ENCODE measurements around the gene PDCD10.

PDCD10 gene

DNA sequence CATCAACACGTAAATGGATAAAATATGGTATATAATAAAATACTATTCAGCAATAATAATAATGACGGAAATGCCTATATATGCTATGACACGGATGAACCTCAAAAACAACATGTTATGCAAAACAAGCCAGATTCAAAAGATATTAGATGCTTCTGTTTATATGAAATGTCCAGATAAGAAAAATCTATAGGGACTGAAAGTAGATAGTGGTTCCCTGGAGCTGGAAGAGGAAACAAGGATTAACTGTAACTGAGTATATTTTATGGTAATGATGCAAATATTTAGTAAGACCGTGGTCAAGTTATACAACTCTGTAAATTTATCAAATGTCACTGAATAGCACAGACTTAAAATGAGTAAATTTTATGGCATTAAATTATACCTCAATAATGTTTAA is 55.2 kb downstream of the PDCD10 start:
- Mint-ChIP-seq H3K9me3 (peaks cover 21% of the 10 kb centered on the region), H3K4me1 (ENCODE audit: low read depth) (no peaks in the 10 kb centered on the region), H3K27me3 (ENCODE audit: low read depth) (no peaks in the 10 kb centered on the region), H3K36me3 (ENCODE audit: low read depth) (peaks cover 53% of the 10 kb centered on the region), H3K27ac (no peak overlapping the region), H3K4me3 (no peak overlapping the region)

- Mint-ChIP-seq H3K36me3 (ENCODE audit: low read depth) (peaks cover 55% of the 10 kb centered on the region), H3K4me1 (ENCODE audit: low read depth) (no peaks in the 10 kb centered on the region), H3K9me3 (peaks cover 21% of the 10 kb centered on the region), H3K4me3 (no peak overlapping the region), H3K27ac (no peak overlapping the region), H3K27me3 (ENCODE audit: low read depth) (no peaks in the 10 kb centered on the region)
These were observed 58.8 kb downstream of the PDCD10 start for GRCh38 chr3:167675848-167676247.

- no peaks in the 10 kb centered on the region for H3K27me3 Mint-ChIP-seq (ENCODE audit: low read depth)
- peaks cover 45% of the 10 kb centered on the region for H3K36me3 Mint-ChIP-seq (ENCODE audit: low read depth)
- H3K4me3 Mint-ChIP-seq, result no peak overlapping the region
These were observed 61.5 kb downstream of the PDCD10 start for GRCh38 chr3:167673221-167673620.

GRCh38 chr3:167671878-167672427 is 62.7 kb downstream of the PDCD10 start:
- no peaks in the 10 kb centered on the region for H3K27me3 Mint-ChIP-seq (ENCODE audit: low read depth)
- peaks cover 20% of the 10 kb centered on the region for H3K9me3 Mint-ChIP-seq
- H3K4me3 Mint-ChIP-seq, result no peak overlapping the region
- no peaks in the 10 kb centered on the region for H3K4me1 Mint-ChIP-seq (ENCODE audit: low read depth)
- H3K27ac Mint-ChIP-seq, result no peak overlapping the region
- H3K36me3 Mint-ChIP-seq (ENCODE audit: low read depth), result peaks cover 41% of the 10 kb centered on the region

More at GRCh38 chr3:167673221-167673620, 61.5 kb downstream of the PDCD10 start:
- H3K9me3 Mint-ChIP-seq, result peaks cover 21% of the 10 kb centered on the region
- no peaks in the 10 kb centered on the region for H3K4me1 Mint-ChIP-seq (ENCODE audit: low read depth)
- no peak overlapping the region for H3K27ac Mint-ChIP-seq

DNA sequence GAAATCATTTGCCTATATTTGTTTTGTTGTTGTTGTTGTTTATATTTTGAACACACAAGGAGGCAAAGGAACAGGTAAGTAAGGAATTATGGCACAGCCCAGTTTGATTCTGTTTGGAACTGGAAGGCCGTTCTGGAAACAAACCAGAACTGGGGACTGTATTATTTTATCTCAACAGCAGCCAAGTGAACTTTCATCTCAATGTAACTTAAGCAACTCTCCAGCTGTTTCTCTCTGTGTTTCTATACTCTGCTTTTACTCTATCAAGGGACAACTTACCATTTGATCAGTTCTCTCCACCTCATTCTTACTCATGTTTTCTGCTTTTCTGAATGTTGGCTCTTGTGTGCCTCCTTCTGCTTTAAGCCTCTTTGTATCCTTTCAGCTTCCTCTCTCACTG is 65.0 kb downstream of the PDCD10 start:
- Mint-ChIP-seq H3K36me3 (ENCODE audit: low read depth) (peaks cover 20% of the 10 kb centered on the region), H3K27me3 (ENCODE audit: low read depth) (no peaks in the 10 kb centered on the region), H3K9me3 (no peaks in the 10 kb centered on the region), H3K4me1 (ENCODE audit: low read depth) (no peaks in the 10 kb centered on the region), H3K4me3 (no peak overlapping the region), H3K27ac (no peak overlapping the region)

GRCh38 chr3:167668651-167669050 is 66.0 kb downstream of the PDCD10 start:
- no peak overlapping the region for H3K27ac Mint-ChIP-seq
- no peaks in the 10 kb centered on the region for H3K27me3 Mint-ChIP-seq (ENCODE audit: low read depth)
- peaks cover 12% of the 10 kb centered on the region for H3K36me3 Mint-ChIP-seq (ENCODE audit: low read depth)
- H3K4me3 Mint-ChIP-seq, result no peak overlapping the region
- H3K9me3 Mint-ChIP-seq, result no peaks in the 10 kb centered on the region
- no peaks in the 10 kb centered on the region for H3K4me1 Mint-ChIP-seq (ENCODE audit: low read depth)

GRCh38 chr3:167666563-167666962 is 68.1 kb downstream of the PDCD10 start:
- H3K9me3 Mint-ChIP-seq, result no peaks in the 10 kb centered on the region

DNA sequence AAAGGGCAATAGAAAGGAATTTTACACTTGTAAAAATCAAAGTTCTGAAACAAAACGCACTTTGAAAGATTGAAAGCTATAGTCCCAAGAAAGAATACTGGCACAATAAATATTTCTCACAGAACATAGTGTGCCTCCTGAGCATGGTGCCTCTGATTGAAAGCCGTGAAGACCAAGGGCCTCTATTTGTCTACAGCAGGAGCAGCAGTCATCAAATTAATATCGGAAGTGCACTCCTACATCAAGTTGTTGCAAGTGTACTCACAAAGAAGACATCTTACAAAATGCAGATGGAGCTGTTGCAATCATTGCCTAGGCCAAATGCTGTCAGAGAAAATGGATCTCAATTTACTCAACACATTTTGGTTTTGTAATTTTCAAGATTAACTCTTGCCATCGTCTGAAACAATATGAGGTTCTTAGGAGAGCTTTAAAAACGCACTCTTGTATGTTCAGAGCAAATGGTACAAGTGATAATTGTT is 71.7 kb downstream of the PDCD10 start:
- Mint-ChIP-seq H3K36me3 (ENCODE audit: low read depth) (no peaks in the 10 kb centered on the region), H3K27ac (no peak overlapping the region)

More at GRCh38 chr3:167666563-167666962, 68.1 kb downstream of the PDCD10 start:
- H3K27ac Mint-ChIP-seq, result no peak overlapping the region
- no peaks in the 10 kb centered on the region for H3K27me3 Mint-ChIP-seq (ENCODE audit: low read depth)
- no peak overlapping the region for H3K4me3 Mint-ChIP-seq
- H3K36me3 Mint-ChIP-seq (ENCODE audit: low read depth), result peaks cover 4% of the 10 kb centered on the region
- H3K4me1 Mint-ChIP-seq (ENCODE audit: low read depth), result no peaks in the 10 kb centered on the region

DNA sequence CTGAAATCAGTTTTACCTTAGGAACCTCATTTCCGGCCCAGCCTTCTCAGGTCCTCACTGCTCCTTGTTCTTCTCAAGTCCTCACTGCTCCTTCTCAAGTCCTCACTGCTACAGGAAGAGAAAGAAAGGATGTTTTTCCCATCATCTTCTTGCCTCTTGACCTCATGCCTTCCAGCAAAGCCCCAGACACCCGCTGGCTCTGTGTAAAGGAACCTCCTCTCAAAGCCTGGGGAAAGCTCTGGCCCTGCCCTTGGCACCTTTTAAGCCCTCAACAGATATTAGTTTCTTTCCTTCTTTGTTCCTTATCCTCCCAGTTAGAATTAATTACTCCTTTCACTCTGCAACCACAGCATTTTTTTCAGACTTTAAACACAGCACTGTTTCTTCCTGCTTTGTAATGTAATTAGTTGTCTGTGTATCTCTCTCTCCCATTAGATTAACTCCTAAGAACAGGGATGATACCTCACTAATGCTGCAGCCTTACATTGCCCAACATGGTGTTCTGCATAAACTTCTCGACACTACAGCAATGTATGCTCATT is 76.9 kb downstream of the PDCD10 start:
- H3K27ac Mint-ChIP-seq, result no peak overlapping the region
- H3K36me3 Mint-ChIP-seq (ENCODE audit: low read depth), result no peaks in the 10 kb centered on the region
- H3K4me3 Mint-ChIP-seq, result no peak overlapping the region
- no peaks in the 10 kb centered on the region for H3K9me3 Mint-ChIP-seq
- peaks cover 3% of the 10 kb centered on the region for H3K4me1 Mint-ChIP-seq (ENCODE audit: low read depth)
- no peaks in the 10 kb centered on the region for H3K27me3 Mint-ChIP-seq (ENCODE audit: low read depth)

More for the DNA sequence above, 71.7 kb downstream of the PDCD10 start:
- Mint-ChIP-seq H3K4me1 (ENCODE audit: low read depth) (no peaks in the 10 kb centered on the region), H3K27me3 (ENCODE audit: low read depth) (no peaks in the 10 kb centered on the region), H3K4me3 (no peak overlapping the region), H3K9me3 (no peaks in the 10 kb centered on the region)

GRCh38 chr3:167656821-167657220 is 77.9 kb downstream of the PDCD10 start:
- no peak overlapping the region for H3K27ac Mint-ChIP-seq
- H3K27me3 Mint-ChIP-seq (ENCODE audit: low read depth), result no peaks in the 10 kb centered on the region
- no peak overlapping the region for H3K4me3 Mint-ChIP-seq
- H3K36me3 Mint-ChIP-seq (ENCODE audit: low read depth), result no peaks in the 10 kb centered on the region
- H3K4me1 Mint-ChIP-seq (ENCODE audit: low read depth), result peaks cover 3% of the 10 kb centered on the region
- H3K9me3 Mint-ChIP-seq, result no peaks in the 10 kb centered on the region

DNA sequence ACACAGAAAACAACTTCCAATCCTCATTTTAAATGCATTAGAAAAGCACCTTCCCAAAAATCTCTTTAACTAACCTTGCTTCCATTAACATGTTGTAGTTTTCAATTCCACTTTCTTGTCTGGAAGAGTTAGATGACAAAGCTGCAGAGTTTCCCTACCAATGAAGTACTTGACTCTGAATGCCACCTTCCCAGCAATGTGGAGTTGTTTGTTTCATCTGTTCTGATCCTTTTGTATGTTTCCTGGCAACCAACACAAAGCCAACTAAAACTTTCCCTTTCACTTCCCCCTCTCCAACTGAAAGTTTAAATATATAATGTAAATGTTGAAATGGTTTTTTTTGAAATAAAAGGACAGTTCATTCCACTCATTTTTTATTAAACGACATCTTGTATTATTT is 80.9 kb downstream of the PDCD10 start, which contains the start of gene WDR49:
Gene WDR49, minus strand, starts transcription at position 183 of the 400 bp plus-strand sequence. CDS start 517 bp downstream, outside the sequence.
- Mint-ChIP-seq H3K27ac (no peak within 1 kb of the TSS), H3K9me3 (no peaks in the 10 kb centered on the region), H3K27me3 (ENCODE audit: low read depth) (no peaks in the 10 kb centered on the region), H3K36me3 (ENCODE audit: low read depth) (no peaks in the 10 kb centered on the region), H3K4me3 (no peak within 1 kb of the TSS), H3K4me1 (ENCODE audit: low read depth) (peaks cover 3% of the 10 kb centered on the region)

GRCh38 chr3:167653155-167653554 is 81.5 kb downstream of the PDCD10 start:
- Mint-ChIP-seq H3K27ac (no peak overlapping the region), H3K4me1 (ENCODE audit: low read depth) (peaks cover 3% of the 10 kb centered on the region), H3K27me3 (ENCODE audit: low read depth) (no peaks in the 10 kb centered on the region), H3K36me3 (ENCODE audit: low read depth) (no peaks in the 10 kb centered on the region), H3K9me3 (no peaks in the 10 kb centered on the region), H3K4me3 (no peak overlapping the region)

DNA sequence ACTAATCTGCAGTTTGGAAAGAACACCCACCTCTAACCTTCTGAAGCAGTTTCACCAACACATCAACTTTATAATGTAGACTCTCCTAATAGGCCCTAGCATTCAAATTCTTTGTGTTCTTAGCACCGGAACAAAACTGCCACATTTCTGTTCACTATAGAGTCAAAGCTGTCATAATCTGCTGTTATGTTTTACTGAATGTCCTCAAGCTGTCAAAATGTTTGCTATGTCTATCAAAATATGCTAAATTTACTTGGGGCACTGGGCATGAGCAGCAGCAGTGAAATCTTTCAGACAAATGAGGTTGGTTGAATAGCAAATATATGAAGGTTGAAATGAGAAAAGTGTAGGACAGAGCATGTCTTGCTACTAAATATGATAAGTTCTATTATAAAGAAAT is 82.9 kb downstream of the PDCD10 start:
- H3K27me3 Mint-ChIP-seq (ENCODE audit: low read depth), result no peaks in the 10 kb centered on the region
- no peak overlapping the region for H3K4me3 Mint-ChIP-seq
- no peaks in the 10 kb centered on the region for H3K9me3 Mint-ChIP-seq
- H3K36me3 Mint-ChIP-seq (ENCODE audit: low read depth), result no peaks in the 10 kb centered on the region
- H3K27ac Mint-ChIP-seq, result no peak overlapping the region
- H3K4me1 Mint-ChIP-seq (ENCODE audit: low read depth), result peaks cover 3% of the 10 kb centered on the region

- H3K4me3 Mint-ChIP-seq, result no peak overlapping the region
- H3K36me3 Mint-ChIP-seq (ENCODE audit: low read depth), result no peaks in the 10 kb centered on the region
- H3K4me1 Mint-ChIP-seq (ENCODE audit: low read depth), result peaks cover 3% of the 10 kb centered on the region
- no peak overlapping the region for H3K27ac Mint-ChIP-seq
- no peaks in the 10 kb centered on the region for H3K9me3 Mint-ChIP-seq
- no peaks in the 10 kb centered on the region for H3K27me3 Mint-ChIP-seq (ENCODE audit: low read depth)
These were observed 84.2 kb downstream of the PDCD10 start for GRCh38 chr3:167650459-167650858.

DNA sequence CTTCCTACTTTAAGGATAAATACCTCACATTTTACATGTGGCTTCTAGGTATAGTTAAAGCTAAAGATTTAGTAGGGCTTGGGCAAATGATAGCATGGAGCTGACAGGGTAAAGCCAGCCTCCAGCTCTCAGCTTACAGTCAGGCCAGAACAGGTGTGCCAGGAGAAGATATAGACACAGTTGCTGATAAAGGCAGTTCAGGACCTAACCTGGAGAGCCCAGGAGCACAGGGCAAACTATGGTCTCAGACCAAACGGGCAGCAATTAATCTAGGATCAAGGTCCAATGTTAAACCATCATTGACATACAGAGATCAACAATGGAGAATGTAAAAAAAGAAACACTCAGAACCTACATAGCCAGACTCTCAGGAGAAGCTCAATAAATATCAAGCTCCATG is 84.9 kb downstream of the PDCD10 start:
- Mint-ChIP-seq H3K27ac (no peak overlapping the region), H3K27me3 (ENCODE audit: low read depth) (no peaks in the 10 kb centered on the region), H3K4me3 (no peak overlapping the region), H3K9me3 (no peaks in the 10 kb centered on the region), H3K36me3 (ENCODE audit: low read depth) (no peaks in the 10 kb centered on the region), H3K4me1 (ENCODE audit: low read depth) (peaks cover 3% of the 10 kb centered on the region)

All from T-helper 1 cell treated with Interleukin-12 subunit alpha and Interleukin-12 subunit beta and Interleukin-4 antibody, amounts not matched to agents 30 μg/mL and 1 μg/mL, for 36 hours (primary cell).